Mucosa of gallbladder (tissue), 1 donor: ENCODE results near the gene PPHLN1. TPM values are rescaled to one million over a fixed set of nuclear protein-coding genes. Genes with fewer than 3 reads are reported as not detected.
"Not testable (repeated sequence)": the region's sequence is repeated elsewhere in the genome, so short reads cannot be mapped to it uniquely, and the experiment has no call there.

Source experiments
- DNase-seq: peaks from one replicate; pipeline ENCODE4 v3.0.0-alpha.2; 2020; ENCODE audit warnings: low spot score
- total RNA-seq: library from RNA; stranded (reverse); gene quantifications from one replicate; pipeline ENCODE4 v1.2.1, GENCODE V29; 2021
- donor health status: DM: no; HTN: no; CAD: no.

The PPHLN1 gene
- total RNA-seq, 1 donor from 2014 or later, result 40.1 TPM

- no peak for DNase-seq
Measured at GRCh38 chr12:42322567-42322966, 3.4 kb upstream of the PPHLN1 start.

GRCh38 chr12:42323856-42324255 lies 2.1 kb upstream of the PPHLN1 start:
- no peak for DNase-seq

GRCh38 chr12:42325326-42325652 lies 678 bp upstream of the PPHLN1 start:
- DNase-seq, result no peak

DNA sequence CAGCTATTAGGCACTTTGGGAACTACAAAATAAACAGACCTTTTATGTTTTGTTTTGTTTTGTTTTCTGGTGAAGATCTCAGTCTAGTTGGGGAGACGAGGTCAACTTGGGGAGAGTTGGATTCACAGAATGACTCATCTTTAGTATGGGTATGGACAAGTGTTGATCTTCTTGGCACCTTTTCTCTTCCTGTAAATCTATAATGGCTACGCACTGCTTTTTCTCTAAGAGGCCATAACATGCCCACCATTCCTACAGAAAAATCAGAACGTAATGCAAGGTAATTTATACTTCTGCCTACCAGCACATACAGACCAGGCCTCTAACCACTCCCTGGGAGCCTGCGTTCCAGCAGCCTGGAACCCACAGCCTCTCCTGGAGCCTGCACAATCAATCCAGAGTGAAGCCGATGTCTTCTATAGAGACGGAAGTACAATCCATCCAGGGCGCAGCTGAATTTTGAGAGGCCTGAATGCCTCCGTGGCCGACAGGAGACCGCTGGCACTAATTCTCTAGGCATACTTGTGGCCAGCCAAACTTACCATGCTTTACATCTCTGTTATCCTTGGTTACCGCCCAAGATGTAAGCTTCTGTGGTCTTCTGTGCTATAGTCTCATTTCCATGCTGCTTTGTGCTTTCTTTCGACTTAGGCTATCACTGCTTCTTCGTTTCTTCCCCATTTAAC lies 717 bp downstream of the PPHLN1 start:
- no peak for DNase-seq

DNA sequence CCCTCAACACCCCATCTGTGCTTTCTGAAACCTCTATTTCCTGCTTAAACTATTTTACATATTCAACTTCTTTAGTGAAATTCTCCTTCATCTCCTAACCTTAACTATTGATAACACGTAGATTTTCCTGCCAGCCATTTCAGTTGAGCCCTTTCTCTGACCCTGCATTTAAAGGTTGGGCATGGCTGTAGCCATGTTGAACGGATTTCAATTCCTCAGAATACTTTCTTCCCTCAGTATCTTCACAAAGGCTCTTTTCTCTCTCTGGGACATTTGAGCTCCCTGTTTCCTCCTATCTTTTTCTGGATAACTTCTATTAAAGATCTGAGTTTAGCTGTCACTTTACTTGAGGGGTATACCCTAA lies 1.2 kb downstream of the PPHLN1 start:
- no peak for DNase-seq

- not testable (repeated sequence) for DNase-seq
Measured at GRCh38 chr12:42330097-42330496, 4.1 kb downstream of the PPHLN1 start.

DNA sequence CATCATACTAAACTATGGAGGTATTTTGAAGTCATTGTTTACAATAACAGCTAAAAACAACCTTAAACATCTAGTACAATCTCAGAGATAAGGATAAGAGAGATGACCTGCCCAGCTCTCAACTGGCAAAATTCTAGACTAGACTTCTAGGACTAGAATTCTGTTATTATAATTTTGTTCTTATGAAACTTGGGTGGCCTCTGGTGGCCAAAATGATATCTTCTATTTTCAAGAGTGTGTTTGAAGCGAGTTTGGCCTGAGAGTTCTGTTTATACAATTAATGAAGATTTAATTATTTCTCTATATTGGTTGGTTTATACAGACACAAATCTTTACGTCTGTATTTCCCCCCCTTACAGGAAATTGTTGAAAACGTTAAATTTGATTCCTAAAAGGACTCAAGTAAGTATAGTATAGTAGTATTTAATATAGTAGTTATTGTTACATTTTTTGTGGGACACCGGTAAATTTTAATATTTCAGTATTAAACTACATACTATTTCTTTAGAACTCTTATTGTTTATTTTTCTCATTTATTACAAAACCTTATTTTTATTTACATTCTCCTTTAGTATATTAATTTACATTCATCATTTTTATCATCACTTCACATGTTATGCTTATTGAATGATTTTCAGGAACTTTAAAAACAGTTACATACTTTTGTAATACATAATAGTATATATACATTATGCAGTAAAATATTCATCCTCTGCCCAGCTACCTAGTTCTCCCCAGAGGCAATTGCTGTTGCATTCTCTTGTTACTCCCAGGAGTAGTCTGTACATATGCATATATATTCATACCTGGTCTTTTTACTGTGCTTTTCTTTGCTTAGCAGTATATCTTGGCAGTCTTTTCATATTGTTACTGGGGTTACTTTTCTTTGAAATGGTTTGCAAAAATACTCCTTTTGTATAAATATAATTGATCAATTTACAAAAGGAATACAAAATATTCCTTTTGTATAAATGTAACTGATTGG lies 6.6 kb downstream of the PPHLN1 start:
- no peak for DNase-seq

GRCh38 chr12:42336286-42336685 lies 10.3 kb downstream of the PPHLN1 start:
- DNase-seq, result no peak

DNA sequence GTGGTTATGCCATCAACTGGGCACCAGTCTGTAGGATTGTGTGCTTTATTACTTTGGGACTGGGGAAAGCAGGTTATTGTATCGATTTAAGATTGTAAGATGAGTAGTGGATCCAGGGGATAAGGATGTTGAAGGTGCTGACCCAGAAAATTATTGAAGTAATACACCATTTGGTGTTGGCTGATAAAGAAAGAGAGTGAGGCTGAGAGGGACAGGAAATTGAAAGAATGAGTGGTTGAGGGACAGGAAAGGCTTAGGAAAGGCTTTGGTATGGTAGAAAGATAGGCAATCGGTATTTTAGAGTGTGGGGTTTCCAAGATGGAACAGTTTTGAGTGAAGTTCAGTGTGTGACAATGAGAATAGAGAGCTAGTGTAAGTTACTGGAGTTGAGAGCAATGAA lies 12.3 kb downstream of the PPHLN1 start:
- DNase-seq, result no peak

DNA sequence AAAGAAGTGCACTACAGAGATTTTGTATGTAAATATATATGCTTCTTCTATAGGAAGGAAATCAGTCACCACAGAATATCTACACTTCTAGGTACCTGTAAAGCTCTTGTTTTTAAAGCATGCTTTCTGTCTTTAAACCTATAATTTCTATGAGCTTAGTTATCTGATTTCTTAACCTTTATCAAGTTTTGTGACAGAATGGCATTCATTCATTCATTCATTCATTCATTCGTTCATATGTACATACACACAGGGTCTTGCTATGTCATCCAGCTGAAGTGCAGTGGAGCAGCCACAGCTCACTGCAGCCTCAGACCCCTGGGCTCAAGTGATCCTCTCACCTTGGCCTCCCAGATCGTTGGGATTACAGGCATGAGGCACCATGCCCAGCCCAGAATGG lies 16.1 kb downstream of the PPHLN1 start:
- DNase-seq, result no peak

DNA sequence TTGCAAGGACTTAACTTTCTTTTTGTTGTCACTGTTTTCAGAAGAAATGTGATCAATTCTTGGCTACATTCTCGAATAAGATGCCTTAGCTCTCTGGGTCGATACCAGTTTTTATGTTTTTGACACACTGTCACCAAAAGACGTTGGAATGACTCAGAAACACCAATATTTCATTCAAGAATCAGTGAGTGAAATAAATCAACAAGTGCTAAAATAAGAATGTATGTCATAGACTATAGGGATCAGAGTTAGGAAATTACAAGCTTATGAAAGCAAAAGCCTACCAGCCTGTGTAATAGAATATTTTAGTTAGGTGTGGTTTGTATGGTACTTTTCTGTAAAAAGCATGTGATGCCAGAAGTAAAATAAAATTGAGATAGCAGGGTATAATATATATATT lies 17.8 kb downstream of the PPHLN1 start:
- no peak for DNase-seq

GRCh38 chr12:42346403-42347002 lies 20.5 kb downstream of the PPHLN1 start:
- no peak for DNase-seq

DNA sequence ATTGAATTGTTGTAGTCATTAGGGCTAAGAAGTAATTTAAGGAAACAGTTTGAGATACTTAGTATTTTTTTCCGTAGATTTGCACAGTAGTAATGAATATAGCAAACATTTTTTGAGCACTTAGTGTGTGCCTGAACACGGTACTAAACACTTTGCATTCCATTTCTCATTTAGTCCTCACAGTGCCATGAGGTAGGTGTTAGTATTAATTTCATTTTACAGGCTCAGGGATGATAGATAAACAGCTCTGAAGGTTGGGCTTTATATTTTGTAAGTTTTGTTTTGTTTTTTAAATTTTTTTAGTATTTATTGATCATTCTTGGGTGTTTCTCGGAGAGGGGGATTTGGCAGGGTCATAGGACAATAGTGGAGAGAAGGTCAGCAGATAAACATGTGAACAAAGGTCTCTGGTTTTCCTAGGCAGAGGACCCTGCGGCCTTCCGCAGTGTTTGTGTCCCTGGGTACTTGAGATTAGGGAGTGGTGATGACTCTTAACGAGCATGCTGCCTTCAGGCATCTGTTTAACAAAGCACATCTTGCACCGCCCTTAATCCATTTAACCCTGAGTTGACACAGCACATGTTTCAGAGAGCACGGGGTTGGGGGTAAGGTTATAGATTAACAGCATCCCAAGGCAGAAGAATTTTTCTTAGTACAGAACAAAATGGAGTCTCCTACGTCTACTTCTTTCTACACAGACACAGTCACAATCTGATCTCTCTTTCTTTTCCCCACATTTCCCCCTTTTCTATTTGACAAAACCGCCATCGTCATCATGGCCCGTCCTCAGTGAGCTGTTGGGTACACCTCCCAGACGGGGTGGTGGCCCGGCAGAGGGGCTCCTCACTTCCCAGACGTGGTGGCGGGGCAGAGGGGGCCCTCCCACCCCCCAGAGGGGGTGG lies 23.4 kb downstream of the PPHLN1 start:
- not testable (repeated sequence) for DNase-seq

- DNase-seq, result not testable (repeated sequence)
Measured at GRCh38 chr12:42350021-42350407, 24.0 kb downstream of the PPHLN1 start.

GRCh38 chr12:42356344-42356743 lies 30.4 kb downstream of the PPHLN1 start:
- no peak for DNase-seq

DNA sequence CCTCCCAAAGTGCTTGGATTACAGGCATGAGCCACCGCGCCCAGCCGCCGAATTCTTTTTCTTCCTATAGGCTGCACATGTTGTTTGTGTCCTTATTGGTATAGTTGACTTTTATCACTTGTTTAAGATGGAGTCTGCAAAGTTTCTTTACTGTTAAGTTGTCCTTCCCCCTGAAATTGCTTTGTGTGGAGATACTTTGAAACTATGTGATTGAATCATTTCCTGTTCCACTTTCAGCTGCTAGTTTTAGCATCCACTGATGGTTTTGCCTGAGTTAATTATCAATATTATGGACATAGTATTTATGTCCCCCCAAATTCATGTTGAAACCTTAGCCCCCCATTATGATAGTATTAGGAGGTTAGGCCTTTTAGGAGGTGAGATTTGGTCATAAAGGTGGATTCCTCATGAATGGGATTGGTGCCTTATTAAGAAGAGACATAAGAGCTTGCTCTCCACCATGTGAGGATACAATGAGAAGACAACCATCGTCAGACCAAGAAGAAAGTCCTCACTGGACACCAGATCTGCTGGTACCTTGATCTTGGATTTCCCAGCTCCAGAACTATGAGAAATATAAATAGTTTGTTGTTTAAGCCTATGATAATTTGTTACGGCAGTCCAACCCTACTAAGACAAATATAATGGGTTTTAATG lies 34.9 kb downstream of the PPHLN1 start:
- DNase-seq, result no peak

- DNase-seq, result no peak
Measured at GRCh38 chr12:42361909-42362646, 36.1 kb downstream of the PPHLN1 start.

DNA sequence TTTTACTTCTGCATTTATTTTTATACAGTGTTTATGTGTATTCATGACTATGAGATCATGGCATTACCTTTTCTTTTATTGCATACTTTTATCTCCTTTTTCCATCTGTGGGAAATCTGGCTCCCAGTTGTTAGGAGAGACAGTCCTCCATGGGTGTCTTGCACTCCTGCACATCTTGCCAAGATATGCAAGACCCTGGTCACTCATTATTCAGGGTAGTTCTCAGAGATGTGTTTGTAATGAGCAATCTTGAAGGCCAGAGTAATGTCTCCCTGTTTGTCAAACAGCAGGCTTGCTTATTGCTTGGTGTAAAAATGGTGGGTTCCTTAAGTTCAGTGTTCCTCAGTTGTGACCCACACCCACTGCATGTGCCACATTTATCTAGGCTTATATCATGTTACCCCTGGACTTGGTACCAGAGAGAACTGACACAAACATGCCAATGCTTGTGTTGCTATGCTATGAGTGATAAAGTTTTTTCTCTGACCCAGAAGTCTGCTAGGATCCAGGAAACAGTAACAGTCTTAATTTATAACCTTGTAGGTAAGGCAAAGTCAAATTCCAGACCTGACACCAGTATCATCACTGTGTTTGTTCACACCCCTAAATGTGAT lies 36.8 kb downstream of the PPHLN1 start:
- no peak for DNase-seq

- no peak for DNase-seq
Measured at GRCh38 chr12:42364692-42365091, 38.7 kb downstream of the PPHLN1 start.

GRCh38 chr12:42365486-42365885 lies 39.5 kb downstream of the PPHLN1 start:
- no peak for DNase-seq
